Measurements from ENCODE around the gene WDR6. TPM values are rescaled to one million over a fixed set of nuclear protein-coding genes. Genes with fewer than 3 reads are reported as not detected.
A peak's percentile ranks its signal among the peaks of the same experiment; 100 is the strongest.

The WDR6 gene
- total RNA-seq, 1 donor from 2014 or later = 250 TPM

GRCh38 chr3:49023775-49024174 lies 16.6 kb downstream of the WDR6 start:
- ChIA-PET CTCF (interaction anchor here (0.8 to 1.1 kb wide), 2 partner anchors 17 to 36 kb away, joined by 3 to 5 read pairs; partner anchors contain the start of gene WDR6), POLR2A (interaction anchor here (0.6 to 14.9 kb wide), 4 partner anchors 16 to 70 kb away, joined by 3 to 372 read pairs (median 11); partner anchors contain the start of genes QRICH1 and WDR6)
- no peak for TF ChIP-seq CTCF (IDR thresholded peaks at IDR 0.05)

GRCh38 chr3:49024449-49024848 lies 17.3 kb downstream of the WDR6 start:
- peaks cover 74% of the 10 kb centered on the region for H3K4me1 Mint-ChIP-seq
- H3K27me3 Mint-ChIP-seq = no peaks in the 10 kb centered on the region
- ChIA-PET CTCF (no interaction called here), POLR2A (interaction anchor here (0.6 to 14.9 kb wide), 4 partner anchors 8 to 70 kb away, joined by 6 to 372 read pairs (median 11); partner anchors contain the start of genes QRICH1 and WDR6)
- H3K9me3 Mint-ChIP-seq = no peaks in the 10 kb centered on the region
- H3K27ac Mint-ChIP-seq = peak overlapping the region; percentile 50
- DNase-seq = no peak
- peaks cover 62% of the 10 kb centered on the region for H3K36me3 Mint-ChIP-seq (ENCODE audit: low read depth)
- TF ChIP-seq CTCF (IDR thresholded peaks at IDR 0.05) = no peak
- ATAC-seq (ENCODE audit: low read depth) = no peak
- intact Hi-C loops (cut with micrococcal nuclease) = loop anchor here (5.0 to 10.0 kb wide), 2 partner anchors 177 to 1270 kb away; partner anchors contain the start of genes HYAL3, IFRD2, NAA80 and PRKAR2A
- no peak overlapping the region for H3K4me3 Mint-ChIP-seq

More at GRCh38 chr3:49023775-49024174, 16.6 kb downstream of the WDR6 start:
- peak overlapping the region; percentile 35 for H3K4me3 Mint-ChIP-seq
- H3K27me3 Mint-ChIP-seq = no peaks in the 10 kb centered on the region
- H3K27ac Mint-ChIP-seq = peak overlapping the region; percentile 50
- ATAC-seq (ENCODE audit: low read depth) (no peak), DNase-seq (no peak)
- H3K36me3 Mint-ChIP-seq (ENCODE audit: low read depth) = peaks cover 58% of the 10 kb centered on the region
- peaks cover 71% of the 10 kb centered on the region for H3K4me1 Mint-ChIP-seq
- intact Hi-C loops (cut with micrococcal nuclease) = loop anchor here (5.0 to 10.0 kb wide), 2 partner anchors 176 to 1271 kb away; partner anchors contain the start of genes HYAL3, IFRD2, NAA80 and PRKAR2A
- H3K9me3 Mint-ChIP-seq = no peaks in the 10 kb centered on the region

GRCh38 chr3:49025005-49025792 lies 18.0 kb downstream of the WDR6 start:
- peak overlapping the region; percentile 88 for H3K27ac Mint-ChIP-seq
- CTCF ChIA-PET = no interaction called here
- ATAC-seq (ENCODE audit: low read depth) (peak; percentile 9), DNase-seq (no peak)
- H3K27me3 Mint-ChIP-seq = no peaks in the 10 kb centered on the region
- TF ChIP-seq CTCF (IDR thresholded peaks at IDR 0.05) = no peak
- peaks cover 66% of the 10 kb centered on the region for H3K36me3 Mint-ChIP-seq (ENCODE audit: low read depth)
- POLR2A ChIA-PET = interaction anchor here (0.6 to 14.9 kb wide), 8 partner anchors 8 to 321 kb away, joined by 3 to 372 read pairs (median 8); partner anchors contain the start of genes QRICH1 and WDR6
- H3K4me1 Mint-ChIP-seq = peaks cover 68% of the 10 kb centered on the region
- intact Hi-C loops (cut with micrococcal nuclease) = loop anchor here (10.0 kb wide), 1 partner anchor 1270 kb away; the partner anchor contains the start of genes HYAL3, IFRD2 and NAA80
- peak overlapping the region; percentile 59 for H3K4me3 Mint-ChIP-seq
- H3K9me3 Mint-ChIP-seq = no peaks in the 10 kb centered on the region

GRCh38 chr3:49025793-49026520 lies 18.8 kb downstream of the WDR6 start:
- H3K36me3 Mint-ChIP-seq (ENCODE audit: low read depth) = peaks cover 73% of the 10 kb centered on the region
- TF ChIP-seq CTCF (IDR thresholded peaks at IDR 0.05) = no peak
- H3K27ac Mint-ChIP-seq = peak overlapping the region; percentile 88
- intact Hi-C loops (cut with micrococcal nuclease) = loop anchor here (10.0 kb wide), 1 partner anchor 1269 kb away; the partner anchor contains the start of genes HYAL3, IFRD2 and NAA80
- peak overlapping the region; percentile 59 for H3K4me3 Mint-ChIP-seq
- H3K4me1 Mint-ChIP-seq = peaks cover 66% of the 10 kb centered on the region
- ATAC-seq (ENCODE audit: low read depth) = no peak
- H3K27me3 Mint-ChIP-seq = no peaks in the 10 kb centered on the region
- DNase-seq = no peak
- no peaks in the 10 kb centered on the region for H3K9me3 Mint-ChIP-seq
- ChIA-PET CTCF (no interaction called here), POLR2A (interaction anchor here (0.6 to 14.9 kb wide), 8 partner anchors 8 to 321 kb away, joined by 3 to 372 read pairs (median 5); partner anchors contain the start of genes DALRD3, QRICH1 and WDR6)

All from activated B cell treated with CpG ODN at 0.5 μM for 24 hours (primary cell).